ENCODE data around the gene ABCA7.
A peak's percentile ranks its signal among the peaks of the same experiment; 100 is the strongest.

The ABCA7 gene

DNA sequence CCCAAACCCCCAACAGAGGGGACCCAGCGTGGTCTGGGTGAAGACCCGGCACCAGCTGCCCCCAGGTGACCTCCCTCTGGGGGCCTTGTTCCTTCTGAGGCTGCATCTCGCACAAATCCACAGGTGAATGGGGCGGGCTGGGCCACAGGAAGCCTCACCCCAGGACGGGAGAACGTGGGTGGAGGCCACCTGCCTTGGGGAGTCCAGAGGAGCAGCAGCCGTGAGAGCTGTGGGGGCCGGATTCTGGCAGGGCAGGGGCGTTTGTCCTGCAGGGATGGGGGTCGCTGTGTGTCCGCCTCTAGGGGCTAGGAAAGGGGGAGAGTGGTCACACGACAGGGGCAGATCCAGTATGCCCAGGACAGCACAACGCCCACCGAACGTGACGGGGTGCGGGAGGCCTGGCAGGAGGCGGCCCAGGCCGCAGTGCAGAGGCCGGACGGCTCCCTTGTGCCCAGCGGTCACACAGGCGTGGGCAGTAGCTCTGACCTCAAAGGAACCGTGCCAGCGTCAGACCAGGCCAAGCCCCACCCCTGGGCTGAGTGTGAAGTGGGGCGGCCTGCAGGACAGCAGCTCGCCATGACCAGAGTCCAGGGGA lies 48.6 kb downstream of the ABCA7 start:
- no peak for DNase-seq (ENCODE audit: low read depth)

DNA sequence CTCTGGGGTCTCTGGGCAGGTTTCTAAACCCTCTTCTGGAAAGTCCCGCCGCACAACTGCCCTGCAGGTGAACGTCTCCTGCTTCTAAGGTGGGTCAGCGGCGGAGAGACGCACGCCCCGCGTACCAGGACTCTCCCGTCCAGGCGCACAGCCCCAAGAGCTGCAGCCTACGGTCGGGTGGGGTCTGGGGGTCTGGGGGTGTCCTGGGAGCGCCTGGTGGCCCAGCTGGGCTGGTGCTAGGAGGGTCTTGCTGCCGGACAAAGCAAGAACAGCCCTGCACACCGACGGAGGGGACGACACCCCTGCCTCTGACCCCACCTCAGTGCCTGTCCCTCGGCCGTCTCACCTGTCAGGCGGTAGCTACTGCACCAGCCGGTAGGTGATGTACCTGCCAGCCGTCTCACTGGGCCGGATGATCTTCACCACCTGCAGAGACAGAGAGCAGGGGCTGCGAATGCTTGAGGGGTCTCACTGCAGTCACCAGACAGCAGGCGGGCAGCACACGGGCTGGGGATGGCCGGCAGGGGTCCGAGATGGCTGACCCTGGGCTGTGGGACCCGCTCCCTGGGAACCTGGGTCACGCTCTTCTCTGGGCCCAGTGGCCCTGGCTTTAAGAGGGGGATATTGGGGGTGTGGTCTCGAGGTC lies 49.3 kb downstream of the ABCA7 start:
- DNase-seq (ENCODE audit: low read depth) = no peak

DNA sequence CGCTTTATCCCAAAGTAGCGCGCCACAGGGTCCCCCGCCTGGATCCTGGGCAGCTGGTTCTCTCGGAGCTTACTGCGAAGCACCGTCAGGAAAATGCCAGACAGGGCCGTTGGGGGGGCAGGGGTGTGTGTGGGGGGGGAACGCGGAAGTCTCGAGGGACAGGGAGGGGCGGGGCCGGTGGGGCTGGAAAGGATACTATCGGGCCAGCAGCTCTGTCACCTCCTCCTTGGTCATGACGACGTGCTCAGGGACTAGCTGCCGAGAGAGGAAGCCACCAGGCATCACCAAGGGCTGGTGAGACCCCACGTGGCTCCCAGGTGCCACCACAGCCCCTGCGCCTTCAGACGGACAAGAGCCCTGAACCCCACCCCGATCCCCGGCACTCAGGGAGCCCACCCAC lies 50.0 kb downstream of the ABCA7 start:
- DNase-seq (ENCODE audit: low read depth) = no peak

DNA sequence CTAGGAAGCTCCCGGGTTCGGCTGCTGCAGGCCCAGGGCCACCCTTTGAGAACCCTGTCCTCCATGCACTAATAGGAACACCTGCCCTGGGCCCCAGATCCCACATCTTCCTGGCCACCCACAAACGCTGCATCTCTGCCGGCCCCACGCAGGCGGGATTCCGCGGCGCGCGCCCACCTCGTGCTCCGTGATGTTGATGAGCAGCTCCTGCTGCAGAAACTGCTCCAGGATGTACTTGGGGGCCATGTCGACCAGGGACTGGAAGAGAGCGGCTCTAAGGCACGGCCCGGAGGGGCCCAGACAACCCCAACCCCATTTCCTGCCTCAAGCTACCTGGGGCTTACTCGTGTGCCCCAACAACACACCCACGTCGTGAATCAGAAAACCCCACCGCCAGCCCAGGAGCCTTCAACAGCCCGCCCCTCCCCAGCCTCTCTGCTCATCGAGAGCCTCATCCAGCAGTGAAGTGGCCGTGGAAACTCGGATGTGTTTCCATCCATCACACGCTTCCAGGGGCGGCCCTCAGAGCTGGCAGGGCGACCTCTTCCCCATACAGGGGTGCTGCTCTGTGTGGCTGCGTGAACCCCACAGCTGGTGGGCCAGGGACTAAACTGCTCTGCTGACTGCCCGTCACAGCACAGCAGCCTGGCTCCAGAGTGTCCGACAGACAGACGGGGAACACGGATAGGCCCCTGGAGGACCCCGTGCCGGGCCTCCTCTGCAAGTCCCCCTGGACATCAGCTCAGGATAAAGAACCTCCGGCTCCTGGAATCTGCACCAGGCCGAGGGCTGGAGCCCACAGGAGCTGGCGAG lies 51.0 kb downstream of the ABCA7 start:
- DNase-seq (ENCODE audit: low read depth) = no peak

DNA sequence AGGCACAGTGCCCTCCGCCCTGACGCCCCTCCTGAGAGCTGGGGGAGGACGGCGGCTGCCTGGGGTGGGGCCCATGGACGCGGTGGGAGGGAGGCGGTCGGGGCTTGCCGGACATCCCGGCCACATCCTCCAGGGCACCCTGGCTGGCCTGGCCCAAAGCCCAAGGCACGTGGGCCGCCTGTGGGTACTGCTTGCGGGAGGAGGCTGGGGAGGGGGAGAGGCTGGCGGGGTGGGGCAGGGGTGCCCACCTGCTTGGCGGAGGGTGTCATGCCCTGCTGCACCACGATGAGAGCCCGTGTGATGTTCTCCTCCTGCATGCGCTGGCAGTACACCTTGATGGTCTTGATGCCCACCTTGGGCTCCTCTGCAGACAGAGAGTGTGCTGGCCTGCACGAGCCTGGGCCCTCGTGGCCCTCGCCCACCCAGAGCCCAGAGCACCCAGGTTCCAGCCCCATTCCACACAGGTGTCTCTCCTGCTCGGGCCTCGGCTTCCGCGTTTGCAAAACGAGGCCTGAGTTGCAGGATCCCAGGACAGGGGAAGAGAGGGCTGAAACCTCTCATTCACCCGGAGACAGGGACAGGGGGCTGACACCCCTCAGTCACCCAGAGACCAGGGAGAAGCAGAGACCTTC lies 51.8 kb downstream of the ABCA7 start:
- no peak for DNase-seq (ENCODE audit: low read depth)

DNA sequence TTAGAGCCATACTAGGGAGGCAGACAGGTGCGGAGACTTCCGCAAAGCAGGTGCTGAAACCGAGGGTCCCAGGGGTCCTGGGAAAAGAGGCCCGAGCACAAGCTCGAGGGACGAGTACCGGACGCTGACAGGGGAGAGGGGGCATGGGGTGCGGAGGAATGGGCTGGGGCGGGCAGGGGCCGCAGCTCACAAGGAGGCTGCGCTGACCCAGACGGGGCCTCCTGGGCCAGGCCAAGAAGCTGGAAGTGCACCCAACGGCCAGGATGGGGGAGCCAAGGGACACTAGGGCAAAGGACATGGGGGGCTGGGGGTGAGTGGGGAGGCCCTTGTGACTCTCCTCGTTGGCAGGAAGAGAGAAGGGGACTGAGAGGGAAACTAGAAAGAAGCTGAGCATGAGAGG lies 53.4 kb downstream of the ABCA7 start:
- DNase-seq (ENCODE audit: low read depth) = no peak

DNA sequence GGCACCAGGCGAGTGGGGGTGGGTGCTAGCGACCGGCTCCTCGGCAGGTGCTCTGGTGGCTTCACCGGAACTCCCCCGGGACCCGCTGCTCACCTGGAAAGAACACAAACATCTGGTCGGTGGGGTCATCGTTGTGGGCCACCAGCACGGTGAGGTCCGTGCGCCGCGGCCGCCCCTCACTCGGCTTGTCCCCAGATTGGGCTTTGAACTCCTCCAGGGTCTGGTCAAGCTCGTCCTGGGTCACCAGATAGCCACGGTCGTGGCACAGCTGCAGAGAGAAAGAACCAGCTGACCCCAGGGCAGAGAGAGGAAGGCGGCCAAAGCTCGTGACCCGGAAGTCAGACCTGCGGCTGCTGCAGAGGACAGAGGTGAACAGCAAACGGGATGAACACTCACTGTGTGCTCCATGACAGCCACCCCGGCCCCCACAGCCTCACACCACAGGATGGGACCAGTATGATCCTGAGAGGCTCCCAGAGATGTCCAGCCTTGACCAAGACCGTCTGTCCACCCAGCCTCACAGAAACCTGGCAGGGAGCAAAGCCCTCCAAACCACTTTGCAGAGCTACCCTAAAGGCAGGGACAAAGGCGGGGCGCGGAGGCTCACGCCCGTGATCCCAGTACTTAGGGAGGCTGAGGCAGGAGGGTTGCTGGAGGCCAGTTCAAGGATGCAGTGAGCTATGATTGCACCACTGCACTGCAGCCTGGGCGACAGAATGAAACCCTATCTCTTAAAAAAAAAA lies 54.1 kb downstream of the ABCA7 start:
- DNase-seq (ENCODE audit: low read depth) = no peak

DNA sequence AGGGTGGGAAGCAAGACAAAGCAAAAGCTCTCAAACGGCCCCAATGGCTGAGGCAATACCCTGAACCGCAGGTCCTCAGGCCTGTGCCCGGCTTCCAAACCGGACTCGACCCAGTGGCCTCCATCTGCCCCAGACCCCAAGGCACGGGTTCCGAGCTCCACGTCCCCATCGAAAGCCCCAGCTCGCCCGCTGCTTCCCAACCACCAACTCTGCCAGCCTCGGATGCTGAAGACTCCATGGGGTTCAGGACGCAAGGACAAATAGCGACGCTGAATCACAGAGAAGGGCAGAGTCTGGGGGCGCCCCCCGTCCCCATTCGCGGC lies 54.7 kb downstream of the ABCA7 start:
- DNase-seq (ENCODE audit: low read depth) = no peak

DNA sequence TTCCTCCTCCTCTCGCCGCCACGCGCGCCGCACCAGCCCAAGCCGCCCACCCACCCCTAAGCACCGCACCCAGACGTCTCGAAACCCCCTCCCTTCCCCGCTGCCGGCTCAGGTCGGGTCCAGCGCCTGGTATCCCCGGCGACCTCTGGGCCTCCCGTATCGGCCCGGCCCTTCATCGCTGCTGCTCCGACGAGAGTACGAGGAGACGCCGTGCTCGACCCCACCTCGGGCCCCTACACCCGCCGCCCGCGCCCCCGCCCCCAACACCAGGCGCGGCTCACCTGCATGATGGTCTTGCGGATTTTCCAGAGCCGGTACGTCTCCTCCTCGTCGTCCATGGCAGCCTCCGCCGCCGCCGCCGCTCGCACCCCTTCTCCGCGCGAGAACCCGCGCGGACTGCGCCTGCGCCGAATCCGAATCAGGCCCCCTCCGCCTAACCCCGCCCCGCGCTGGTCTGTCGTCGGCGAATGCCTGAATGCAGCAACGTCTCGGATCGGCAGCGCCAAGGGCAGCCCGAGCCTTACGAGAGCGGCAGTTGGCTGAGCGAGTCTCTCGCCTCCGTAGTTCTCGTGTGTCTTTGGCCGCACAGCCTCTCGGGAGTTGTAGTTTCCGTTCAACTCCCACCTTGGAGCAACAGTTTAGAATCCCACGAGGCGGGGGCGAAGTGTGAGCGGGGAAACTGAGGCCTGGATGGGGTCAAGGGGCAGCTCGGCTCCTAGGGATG lies 55.2 kb downstream of the ABCA7 start, which contains the start of gene POLR2E:
Gene POLR2E (minus strand): TSS at position 398 of the 724 bp plus-strand sequence. CDS start 60 bp downstream, at position 338.
- peak; percentile 74 for DNase-seq (ENCODE audit: low read depth)

DNA sequence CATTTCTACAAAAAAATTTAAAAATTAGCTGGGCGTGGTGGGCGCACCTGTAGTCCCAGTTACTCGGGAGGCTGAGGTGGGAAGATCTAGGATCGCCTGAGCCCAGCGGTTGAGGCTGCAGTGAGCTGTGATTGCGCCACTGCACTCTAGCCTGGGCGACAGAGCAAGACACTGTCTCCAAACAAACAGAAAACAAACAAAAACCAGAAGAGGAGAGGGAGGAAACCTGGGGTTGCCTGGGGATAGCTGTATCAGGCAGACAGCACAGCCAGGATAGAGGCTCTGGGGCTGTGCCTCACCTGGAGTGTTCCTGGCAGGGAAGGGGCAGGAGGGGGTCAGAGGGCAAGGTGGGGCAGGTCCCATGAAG lies 57.9 kb downstream of the ABCA7 start:
- no peak for DNase-seq (ENCODE audit: low read depth)

DNA sequence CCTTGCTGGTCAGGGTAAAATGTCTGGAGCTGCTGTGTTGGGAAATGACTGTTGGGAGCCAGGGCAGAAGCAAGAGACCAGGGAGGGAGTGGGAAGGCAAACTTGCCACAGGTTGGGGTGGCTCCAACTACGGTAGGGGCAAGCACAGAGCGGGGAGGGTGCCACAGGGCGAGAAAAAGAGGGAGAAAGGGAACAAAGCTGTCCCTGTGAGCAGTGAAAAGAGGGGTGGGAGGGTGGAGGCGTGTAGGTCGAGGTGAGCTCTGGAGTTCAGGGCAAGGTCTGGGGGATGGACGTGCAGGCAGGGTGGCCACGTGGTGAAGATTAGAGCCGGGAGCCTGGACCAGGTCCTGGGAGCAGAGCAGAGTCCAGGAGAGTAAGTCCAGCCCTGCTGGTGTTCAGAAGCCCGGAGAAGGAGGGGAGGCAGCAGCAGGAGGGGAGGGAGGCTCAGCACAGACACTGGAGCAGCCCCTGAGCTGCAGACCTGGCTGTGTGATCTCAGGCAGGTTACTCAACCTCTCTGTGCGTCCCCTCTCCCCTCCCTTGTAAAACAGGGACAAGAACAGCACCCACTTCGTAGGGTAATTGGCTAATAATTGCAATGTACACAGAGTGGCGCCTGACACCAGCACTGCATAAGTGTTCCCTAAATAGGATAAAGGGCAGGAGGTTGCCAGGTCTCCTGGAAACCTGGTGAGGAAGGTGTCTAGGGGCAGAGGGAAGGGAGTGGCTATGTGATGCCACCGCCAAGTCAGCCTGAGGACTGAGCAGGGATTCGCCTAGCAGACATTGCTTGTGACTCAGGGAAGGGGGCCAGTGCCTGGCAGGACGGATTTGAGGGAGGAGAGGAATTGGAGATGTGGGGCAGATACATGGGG lies 58.5 kb downstream of the ABCA7 start:
- no peak for DNase-seq (ENCODE audit: low read depth)

DNA sequence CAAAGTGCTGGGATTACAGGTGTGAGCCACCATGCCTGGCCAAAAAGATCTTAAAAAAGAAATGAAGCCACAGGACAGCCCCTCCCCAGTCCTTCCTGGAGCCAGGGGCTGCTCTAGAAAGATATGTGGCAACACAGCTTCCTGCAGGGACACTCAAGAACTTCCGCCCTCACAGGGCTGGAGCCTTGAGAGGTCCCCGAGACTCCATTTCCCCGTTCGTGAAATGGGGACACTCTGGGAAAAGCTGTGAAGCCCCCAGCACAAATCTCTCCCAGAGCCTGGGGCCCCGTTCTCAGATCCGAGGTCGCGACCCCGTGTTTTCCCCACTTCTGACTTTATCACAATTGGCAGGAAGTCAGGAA lies 61.4 kb downstream of the ABCA7 start:
- DNase-seq (ENCODE audit: low read depth) = no peak

DNA sequence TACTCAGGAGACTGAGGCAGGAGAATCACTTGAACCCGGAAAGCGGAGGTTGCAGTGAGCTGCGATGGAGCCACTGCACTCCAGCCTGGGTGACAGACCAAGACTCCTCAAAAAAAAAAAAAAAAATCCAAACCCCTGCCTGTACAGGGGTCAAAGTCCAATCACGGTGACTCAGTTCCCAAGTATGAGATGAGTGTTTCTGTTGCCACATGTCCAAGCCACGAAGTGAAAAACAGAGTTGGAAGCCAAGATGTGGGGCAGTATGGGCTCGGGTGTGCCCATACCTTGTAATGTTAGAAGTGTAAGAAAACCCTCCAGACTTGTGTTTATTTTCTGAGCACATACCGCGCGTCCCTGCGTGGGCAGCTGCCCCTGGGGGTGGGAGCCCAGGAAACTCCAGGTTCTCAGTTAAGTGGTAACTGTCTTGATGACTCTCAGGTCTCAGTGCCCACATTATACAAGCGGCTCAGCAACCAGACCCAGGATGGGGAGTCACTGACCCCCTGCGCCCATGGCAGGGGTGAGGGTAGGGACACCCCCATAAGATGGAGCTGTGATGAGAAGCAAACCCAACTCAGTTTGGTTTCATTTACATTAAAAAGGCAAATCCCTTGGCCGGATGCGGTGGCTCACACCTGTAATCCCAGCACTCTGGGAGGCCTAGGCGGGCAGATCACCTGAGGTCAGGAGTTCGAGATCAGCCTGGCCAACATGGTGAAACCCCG lies 62.7 kb downstream of the ABCA7 start:
- DNase-seq (ENCODE audit: low read depth) = peak; percentile 98

DNA sequence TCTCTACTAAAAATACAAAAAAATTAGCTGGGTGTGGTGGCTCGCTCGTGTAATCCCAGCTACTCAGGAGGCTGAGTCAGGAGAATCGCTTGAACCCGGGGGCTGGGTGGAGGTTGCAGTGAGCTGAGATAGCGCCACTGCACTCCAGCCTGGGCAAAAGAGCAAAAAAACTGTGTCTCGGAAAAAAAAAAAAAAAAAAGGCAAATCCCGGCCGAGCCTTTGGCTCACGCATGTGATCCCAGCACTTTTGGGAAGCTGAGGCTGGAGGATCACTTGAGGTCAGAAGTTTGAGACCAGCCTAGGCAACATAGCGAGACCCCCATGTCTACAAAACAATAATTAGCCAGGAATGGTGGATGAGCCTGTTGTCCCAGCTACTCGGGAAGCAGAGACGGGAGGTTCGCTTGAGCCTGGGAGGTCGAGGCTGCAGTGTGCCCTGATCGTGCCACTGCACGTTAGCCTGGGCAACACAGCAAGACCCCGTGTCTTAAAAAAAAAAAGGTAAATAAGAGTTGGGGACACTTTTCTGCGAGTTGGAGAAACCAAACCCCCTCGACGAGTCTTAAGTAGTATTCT lies 63.3 kb downstream of the ABCA7 start:
- DNase-seq (ENCODE audit: low read depth) = no peak

DNA sequence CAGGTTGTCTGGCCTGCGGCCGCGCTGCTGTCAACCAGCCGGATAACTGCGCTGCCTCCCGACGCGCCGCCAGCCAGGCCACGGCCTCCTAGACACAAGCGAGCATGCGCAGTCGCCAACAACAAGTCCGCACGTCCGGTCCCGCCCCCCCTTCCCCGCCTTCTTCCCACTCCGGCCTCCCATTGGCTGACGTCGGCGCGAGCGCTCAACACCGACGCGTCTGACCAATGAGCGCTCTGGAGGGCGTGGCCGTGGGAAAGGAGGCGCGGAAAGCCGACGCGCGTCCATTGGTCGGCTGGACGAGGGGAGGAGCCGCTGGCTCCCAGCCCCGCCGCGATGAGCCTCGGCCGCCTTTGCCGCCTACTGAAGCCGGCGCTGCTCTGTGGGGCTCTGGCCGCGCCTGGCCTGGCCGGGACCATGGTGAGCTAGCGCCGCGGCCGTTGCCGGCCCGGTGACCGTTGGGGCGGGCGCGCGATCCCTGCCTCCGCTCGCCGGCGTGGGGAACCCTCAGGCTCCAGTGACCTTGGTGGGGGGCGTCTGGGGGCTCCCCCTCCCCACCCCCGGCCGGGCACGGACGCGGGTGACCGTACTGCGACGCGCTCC lies 63.9 kb downstream of the ABCA7 start, which contains the start of gene GPX4:
Gene GPX4 (plus strand): TSS at position 287 of the 603 bp plus-strand sequence. CDS start 50 bp downstream, at position 337.
- peak; percentile 91 for DNase-seq (ENCODE audit: low read depth)

DNA sequence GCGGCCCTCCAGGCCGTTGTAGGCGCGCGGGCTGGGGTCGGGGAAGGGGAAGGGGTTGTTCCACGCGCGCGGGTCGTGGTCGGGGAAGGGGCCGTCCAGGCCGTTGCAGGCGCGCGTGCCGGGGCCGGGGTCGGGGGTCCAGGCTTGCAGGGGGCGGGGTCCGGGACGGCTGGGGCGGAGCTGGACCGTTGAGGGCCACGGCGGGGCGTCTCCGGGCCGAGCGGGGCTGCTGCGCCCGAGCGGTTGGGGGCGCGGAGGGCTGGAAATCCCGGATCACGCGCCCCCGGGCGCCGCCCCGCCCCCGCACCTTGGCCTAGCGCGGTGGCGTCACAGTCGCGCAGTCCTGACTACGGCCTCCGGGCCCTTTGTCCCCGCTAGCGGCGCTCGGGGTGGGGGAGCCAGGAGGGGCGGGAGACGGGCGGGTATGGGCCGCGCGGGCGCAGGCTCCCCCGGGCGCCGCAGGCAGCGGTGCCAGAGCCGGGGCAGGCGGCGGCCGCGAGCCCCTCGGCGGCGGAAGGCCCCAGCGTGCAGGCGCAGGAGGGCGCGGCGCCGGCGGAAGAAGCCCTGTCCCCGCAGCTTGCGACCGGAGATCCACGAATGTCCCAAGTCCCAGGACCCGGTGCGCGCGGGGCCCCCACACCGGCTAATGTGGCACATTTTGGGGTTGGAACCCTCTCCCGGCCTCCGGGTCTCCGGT lies 64.6 kb downstream of the ABCA7 start:
- DNase-seq (ENCODE audit: low read depth) = no peak

DNA sequence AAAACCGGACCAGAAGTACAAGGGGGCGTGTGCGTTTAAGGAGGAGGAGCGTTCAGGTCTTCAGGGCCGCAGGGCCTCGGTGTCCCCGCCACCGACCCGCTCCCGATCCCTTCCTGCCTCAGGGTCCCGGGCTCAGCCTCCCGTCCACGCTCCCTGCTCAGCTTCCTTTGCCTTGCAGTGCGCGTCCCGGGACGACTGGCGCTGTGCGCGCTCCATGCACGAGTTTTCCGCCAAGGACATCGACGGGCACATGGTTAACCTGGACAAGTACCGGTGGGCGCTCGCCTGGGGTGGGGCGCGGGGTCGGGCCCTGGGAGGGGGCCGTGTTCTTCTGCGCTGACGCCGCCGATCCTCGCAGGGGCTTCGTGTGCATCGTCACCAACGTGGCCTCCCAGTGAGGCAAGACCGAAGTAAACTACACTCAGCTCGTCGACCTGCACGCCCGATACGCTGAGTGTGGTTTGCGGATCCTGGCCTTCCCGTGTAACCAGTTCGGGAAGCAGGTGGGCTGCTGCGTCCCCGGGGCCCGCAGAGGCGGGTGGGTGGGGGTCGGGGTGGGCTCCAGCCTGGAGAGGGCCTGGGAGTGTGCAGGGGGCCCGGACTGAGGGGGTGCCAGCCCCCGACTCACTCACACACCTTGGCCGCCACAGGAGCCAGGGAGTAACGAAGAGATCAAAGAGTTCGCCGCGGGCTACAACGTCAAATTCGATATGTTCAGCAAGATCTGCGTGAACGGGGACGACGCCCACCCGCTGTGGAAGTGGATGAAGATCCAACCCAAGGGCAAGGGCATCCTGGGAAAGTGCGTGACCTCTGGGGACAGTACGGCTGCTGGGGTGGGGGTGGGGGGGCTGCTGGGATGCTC lies 65.3 kb downstream of the ABCA7 start:
- no peak for DNase-seq (ENCODE audit: low read depth)

Data from GM04503 (cell line).